ENCODE data around the gene OR51B2. TPM values are rescaled to one million over a fixed set of nuclear protein-coding genes. Genes with fewer than 3 reads are reported as not detected.
"Not testable (repeated sequence)": the region's sequence is repeated elsewhere in the genome, so short reads cannot be mapped to it uniquely, and the experiment has no call there.

OR51B2 gene
- polyA plus RNA-seq, 4 donors = not detected

- DNase-seq (ENCODE audit: low read depth in 4 of 4, low spot score in 2 of 4) = not testable (repeated sequence)
These were observed 10.6 kb downstream of the OR51B2 start for GRCh38 chr11:5313326-5314023.

GRCh38 chr11:5310423-5310822 lies 13.7 kb downstream of the OR51B2 start:
- no peak for DNase-seq (ENCODE audit: low read depth in 4 of 4, low spot score in 2 of 4)

DNA sequence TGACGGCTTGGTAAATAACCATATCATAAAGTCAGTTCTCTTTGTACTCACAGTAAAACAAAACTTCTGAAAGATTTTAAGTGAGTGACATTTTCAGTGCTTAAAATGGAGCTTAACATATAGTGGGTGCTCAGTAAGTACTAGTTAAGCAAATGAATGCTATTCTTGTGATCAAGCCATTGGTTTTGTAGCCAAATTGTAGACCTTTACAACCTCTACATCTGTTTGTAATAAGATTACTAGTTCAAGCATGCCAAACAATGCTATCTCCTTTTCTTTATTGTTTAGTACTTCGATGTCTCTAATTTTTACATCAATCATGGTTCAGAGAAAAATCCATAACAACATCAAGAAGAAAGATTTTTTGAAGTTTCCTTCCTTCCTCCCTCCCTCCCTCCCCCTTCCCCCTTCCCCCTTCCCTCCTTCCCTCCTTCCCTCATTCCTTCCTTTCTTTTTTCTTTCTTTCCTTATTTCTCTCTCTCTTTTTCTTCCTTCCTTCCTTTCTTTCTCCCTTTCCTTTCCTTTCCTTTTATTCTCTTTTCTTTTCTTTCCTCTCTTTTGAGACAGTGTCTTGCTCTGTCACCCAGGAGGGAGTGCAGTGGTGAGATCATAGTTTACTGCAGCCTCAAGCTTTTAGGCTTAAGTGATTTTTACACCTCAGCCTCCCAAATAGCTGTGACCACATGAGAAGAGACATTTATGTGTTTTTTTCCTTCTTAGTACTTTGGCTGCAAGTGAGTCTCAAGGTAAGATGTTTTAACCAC lies 16.7 kb downstream of the OR51B2 start:
- no peak for DNase-seq (ENCODE audit: low read depth in 4 of 4, low spot score in 2 of 4)

DNA sequence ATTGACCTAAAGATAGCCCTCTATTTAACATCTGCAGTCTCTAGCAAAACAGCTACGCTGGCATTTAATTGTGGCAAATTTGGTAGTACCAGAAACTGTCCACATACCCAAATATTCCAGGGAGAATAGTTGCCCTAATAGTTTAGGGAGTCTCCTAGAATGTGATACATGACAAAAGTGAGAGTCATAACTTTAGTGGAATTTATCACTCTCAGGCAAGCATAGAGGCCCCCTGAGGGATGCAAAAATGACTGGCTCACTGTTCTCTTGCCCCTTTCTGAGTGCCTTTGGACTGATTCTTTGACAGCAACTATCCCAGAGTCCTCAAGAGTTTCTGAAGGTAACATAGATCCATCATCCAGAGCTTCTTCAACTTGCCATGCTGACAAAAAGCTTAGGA lies 20.1 kb downstream of the OR51B2 start:
- no peak for DNase-seq (ENCODE audit: low read depth in 4 of 4, low spot score in 2 of 4)

DNA sequence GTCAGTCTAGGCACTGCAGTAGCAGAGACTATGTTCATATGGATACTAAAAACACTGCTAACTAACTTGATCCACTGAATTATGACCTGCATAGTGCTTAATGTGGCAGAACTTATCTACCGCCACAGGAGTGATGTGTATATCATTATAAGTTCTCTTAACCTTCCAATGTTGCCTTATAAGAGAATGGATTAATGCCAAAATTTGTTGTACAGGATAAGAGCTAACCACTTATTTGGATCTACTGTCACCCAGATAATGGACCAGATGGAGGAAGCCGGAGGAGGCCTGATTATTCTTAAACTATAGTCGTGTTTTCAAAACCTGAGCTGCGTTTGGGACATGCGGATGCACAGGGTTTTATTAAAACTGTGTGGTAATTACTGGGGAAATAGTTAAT lies 20.5 kb downstream of the OR51B2 start:
- DNase-seq (ENCODE audit: low read depth in 4 of 4, low spot score in 2 of 4) = no peak

- DNase-seq (ENCODE audit: low read depth in 4 of 4, low spot score in 2 of 4) = no peak
These were observed 22.3 kb downstream of the OR51B2 start, which contains the start of gene OR51B4 for GRCh38 chr11:5301846-5302245. OR51B4 (minus strand) TSS chr11:5301946; CDS start chr11:5301946, 0 bp downstream.

- DNase-seq (ENCODE audit: low read depth in 4 of 4, low spot score in 2 of 4) = no peak
These were observed 23.8 kb downstream of the OR51B2 start for GRCh38 chr11:5300251-5300650.

DNA sequence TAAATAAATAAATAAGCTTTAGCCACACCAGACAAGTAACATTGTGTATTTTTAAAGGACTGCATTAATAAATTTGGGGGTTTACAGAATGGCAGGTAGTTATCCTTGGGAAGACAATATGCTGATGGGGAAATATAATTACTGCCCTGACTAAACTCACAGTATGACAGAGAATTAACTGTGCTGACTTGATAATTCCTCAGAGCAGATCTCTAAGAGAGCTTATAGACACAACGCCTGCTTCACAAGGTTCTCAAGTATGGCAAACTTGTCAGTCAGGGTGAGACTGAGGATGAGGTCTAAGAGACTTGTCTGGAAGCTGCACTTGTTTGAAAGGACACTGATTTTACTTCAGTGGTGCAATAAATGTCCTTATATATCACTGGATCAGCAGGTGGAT lies 25.6 kb downstream of the OR51B2 start:
- no peak for DNase-seq (ENCODE audit: low read depth in 4 of 4, low spot score in 2 of 4)

DNA sequence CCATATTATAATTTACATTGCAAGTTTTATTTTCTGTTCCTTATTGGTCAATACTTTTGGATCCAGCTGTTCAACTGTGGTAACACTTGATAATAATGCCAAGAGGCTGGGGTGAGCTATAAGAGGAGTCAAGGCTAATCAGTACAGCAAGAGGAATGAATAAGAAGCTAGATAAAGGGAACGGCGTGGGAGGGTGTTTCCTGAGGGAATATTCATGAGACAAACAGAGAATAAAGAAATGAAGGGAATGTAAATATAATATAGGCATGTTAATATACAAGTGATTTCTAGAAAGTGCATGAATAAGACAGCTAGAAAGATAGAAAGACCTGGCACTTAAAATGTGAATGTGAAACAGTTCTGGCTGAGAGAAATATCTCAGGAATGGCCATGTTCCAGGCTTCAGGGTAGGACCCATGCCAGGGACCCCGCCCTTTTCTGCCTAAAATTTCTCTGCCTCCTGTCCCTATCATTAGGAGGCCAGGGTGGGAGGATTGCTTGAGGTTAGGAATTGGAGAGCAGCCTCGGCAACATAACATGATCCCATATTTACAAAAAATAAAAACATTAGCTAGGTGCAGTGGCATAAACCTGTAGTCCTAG lies 26.3 kb downstream of the OR51B2 start:
- DNase-seq (ENCODE audit: low read depth in 4 of 4, low spot score in 2 of 4) = no peak

- not testable (repeated sequence) for DNase-seq (ENCODE audit: low read depth in 4 of 4, low spot score in 2 of 4)
These were observed 29.6 kb downstream of the OR51B2 start for GRCh38 chr11:5294342-5294995.

GRCh38 chr11:5293028-5293427 lies 31.1 kb downstream of the OR51B2 start:
- no peak for DNase-seq (ENCODE audit: low read depth in 4 of 4, low spot score in 2 of 4)

DNA sequence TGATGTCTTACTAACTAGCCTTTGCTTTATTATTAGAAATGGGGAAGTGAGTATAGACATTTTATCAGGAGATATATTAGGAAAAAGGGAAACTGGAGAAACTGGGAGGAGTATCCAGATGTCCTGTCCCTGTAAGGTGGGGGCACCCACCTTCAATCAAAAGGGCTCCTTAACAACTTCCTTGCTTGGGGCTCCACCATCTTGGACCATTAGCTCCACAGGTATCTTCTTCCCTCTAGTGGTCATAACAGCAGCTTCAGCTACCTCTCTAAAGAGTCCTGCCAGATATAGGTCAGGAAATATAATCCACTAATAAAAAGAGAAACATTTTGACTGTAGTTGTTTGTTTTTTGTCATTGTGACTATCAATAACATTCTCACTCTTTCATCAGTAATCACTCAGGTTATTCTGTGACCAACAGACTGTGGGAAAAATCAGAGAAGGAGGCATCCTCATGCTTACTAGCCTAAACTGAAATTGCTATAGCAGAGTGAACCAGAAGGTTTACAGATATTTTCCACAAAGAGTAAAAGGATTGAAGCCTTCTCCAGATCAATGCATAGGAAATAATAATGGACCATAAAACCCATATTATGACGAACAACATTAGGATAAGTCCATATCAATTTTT lies 32.8 kb downstream of the OR51B2 start:
- no peak for DNase-seq (ENCODE audit: low read depth in 4 of 4, low spot score in 2 of 4)

DNA sequence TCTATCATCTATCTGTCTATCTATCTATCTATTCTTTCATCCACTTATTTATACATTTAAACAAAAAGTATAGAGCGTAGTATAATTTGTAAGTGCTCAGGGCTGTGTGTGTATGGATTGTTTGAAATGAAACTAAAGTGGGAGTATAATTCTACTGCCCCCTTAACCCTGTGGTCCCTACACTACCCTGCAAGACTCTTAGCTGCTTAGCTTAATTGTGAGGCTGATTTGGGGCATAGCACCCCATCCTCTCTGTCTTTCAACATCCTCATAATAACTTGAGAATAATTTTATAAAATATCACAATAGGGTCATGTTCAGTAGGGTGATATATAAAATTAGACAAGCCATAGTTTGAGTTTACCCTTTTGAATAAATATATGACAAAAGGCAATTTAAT lies 34.0 kb downstream of the OR51B2 start:
- DNase-seq (ENCODE audit: low read depth in 4 of 4, low spot score in 2 of 4) = no peak

DNA sequence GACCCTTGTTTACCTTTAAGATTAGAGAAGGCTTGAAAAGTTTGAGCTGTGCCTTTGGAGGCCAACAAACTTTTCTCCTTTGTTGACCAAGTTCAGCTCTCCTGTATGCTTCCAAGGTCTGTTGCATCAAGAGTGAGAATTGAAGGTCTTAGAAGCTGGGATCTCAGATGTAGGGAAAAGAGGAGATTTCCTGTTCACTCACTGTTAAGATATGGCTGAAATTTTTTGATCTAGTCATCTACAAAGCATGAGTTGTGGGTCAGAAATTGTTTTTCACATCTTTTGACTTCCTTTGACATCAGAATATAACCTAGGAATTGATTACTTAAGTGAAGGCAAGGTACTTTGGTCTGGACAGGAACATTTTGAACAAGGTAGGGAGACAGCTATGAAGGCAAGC lies 34.4 kb downstream of the OR51B2 start:
- no peak for DNase-seq (ENCODE audit: low read depth in 4 of 4, low spot score in 2 of 4)

DNA sequence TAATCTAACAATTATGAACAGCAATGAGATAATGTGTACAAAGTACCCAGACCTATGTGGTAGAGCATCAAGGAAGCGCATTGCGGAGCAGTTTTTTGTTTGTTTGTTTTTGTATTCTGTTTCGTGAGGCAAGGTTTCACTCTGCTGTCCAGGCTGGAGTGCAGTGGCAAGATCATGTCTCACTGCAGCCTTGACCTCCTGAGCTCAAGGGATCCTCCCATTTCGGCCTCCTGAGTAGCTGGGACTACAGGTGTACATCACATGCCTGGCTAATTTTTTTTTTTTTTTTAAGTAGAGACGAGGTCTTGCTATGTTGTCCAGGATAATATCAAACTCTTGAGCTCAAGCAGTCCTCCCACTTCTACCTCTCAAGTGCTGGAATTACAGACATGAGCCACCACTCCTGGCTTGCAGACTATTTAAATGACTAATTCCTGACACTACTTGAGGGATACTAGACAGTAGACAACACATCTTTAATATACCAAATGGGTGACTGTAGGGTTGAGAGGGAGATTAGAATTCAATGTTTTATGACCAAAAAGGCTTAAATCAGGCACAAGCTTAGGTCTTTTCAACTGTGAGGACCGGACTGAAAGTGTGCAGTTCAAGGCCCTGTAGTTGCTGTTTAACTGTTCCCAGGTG lies 35.1 kb downstream of the OR51B2 start:
- DNase-seq (ENCODE audit: low read depth in 4 of 4, low spot score in 2 of 4) = no peak

GRCh38 chr11:5288108-5288905 lies 35.8 kb downstream of the OR51B2 start:
- DNase-seq (ENCODE audit: low read depth in 4 of 4, low spot score in 2 of 4) = no peak

DNA sequence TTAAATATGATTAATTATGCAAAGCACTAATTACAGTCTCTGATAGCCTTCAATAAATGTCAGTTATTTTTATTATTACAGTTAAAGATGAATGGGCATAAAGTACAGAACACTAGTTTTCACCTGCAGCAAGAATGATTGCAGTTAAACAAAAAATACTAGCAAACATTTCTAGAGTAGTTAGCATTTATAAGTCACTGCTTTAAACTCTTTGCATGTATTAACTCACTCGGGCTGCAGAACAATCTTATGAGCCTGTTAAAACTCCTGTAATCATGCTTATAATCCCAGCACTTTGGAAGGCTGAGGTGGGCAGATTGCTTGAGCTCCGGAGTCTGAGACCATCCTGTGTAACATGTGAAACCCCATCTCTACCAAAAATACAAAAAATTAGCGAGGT lies 37.2 kb downstream of the OR51B2 start:
- no peak for DNase-seq (ENCODE audit: low read depth in 4 of 4, low spot score in 2 of 4)

DNA sequence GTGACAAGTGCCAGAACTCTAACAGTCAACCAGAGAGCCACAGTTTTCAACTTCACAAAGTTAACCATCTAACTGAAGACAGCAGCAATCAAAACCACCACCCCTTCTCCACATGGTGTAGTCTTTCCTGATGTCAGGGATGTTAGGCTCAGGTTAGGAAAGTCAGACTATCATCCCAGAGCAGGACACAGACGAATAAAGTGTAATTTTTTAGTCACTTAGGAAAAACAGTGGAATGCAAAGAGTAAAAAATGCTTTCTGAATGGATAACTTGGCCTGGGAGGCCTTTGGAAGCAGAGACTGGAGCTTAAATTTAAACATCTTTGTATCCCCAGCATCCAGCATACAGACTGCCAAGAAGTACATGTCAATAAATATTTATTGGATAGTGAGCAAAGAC lies 37.7 kb downstream of the OR51B2 start:
- no peak for DNase-seq (ENCODE audit: low read depth in 4 of 4, low spot score in 2 of 4)

- no peak for DNase-seq (ENCODE audit: low read depth in 4 of 4, low spot score in 2 of 4)
These were observed 38.3 kb downstream of the OR51B2 start for GRCh38 chr11:5285703-5286340.
